Trophoblast cell (in vitro differentiated cells and primary cell): Measurements from ENCODE around the gene TLNRD1.

Experiments used
- DNase-seq, 2 donors: peaks; one replicate each; pipeline ENCODE4 v3.0.0-alpha.2; 2016
- H2AFZ ChIP-seq: 2 replicates; pipeline ENCODE4 v1.6.1; 2013; ENCODE audit warnings: low read length, moderate library complexity, mild to moderate bottlenecking; ENCODE audit not compliant: insufficient read depth, poor library complexity
- H2AK5ac ChIP-seq: 2 replicates; pipeline ENCODE4 v1.6.1; 2013; ENCODE audit warnings: mild to moderate bottlenecking, low read length
- H2BK120ac ChIP-seq: 2 replicates; pipeline ENCODE4 v1.6.1; 2013; ENCODE audit warnings: low read length, mild to moderate bottlenecking, moderate library complexity; ENCODE audit not compliant: insufficient read depth, poor library complexity
- H2BK12ac ChIP-seq: 2 replicates; pipeline ENCODE4 v1.6.1; 2013; ENCODE audit warnings: mild to moderate bottlenecking, low read length, moderate library complexity
- H2BK5ac ChIP-seq: 2 replicates; pipeline ENCODE4 v1.6.1; 2013; ENCODE audit warnings: low read length, low read depth, moderate library complexity, mild to moderate bottlenecking; ENCODE audit not compliant: poor library complexity
- H3K14ac ChIP-seq: 2 replicates; pipeline ENCODE4 v1.6.1; 2013; ENCODE audit warnings: mild to moderate bottlenecking, low read length
- H3K18ac ChIP-seq: 2 replicates; pipeline ENCODE4 v1.6.1; 2013; ENCODE audit warnings: mild to moderate bottlenecking, low read length
- H3K23ac ChIP-seq: 2 replicates; pipeline ENCODE4 v1.6.1; 2013; ENCODE audit warnings: low read length
- H3K27ac ChIP-seq: 2 replicates; pipeline ENCODE4 v1.5.1; 2013; ENCODE audit warnings: low read depth, mild to moderate bottlenecking, inconsistent platforms, low read length, moderate library complexity
- H3K27me3 ChIP-seq: 2 replicates; pipeline ENCODE4 v1.6.1; 2013; ENCODE audit warnings: inconsistent platforms, mild to moderate bottlenecking, low read length, moderate library complexity; ENCODE audit not compliant: insufficient read depth
- H3K36me3 ChIP-seq, 2 experiments: 1 replicate in 1 of 2; 2 replicates in 1 of 2; pipeline ENCODE4 v1.6.1; 2013; ENCODE audit warnings: low read length in 2 of 2, mild to moderate bottlenecking in 2 of 2, moderate library complexity in 1 of 2; ENCODE audit not compliant: insufficient read depth in 2 of 2, control insufficient read depth in 1 of 2
- H3K4ac ChIP-seq: 2 replicates; pipeline ENCODE4 v1.6.1; 2013; ENCODE audit warnings: low read depth, mild to moderate bottlenecking, low read length, moderate library complexity
- H3K4me1 ChIP-seq, 2 experiments: 1 replicate in 1 of 2; 2 replicates in 1 of 2; pipeline ENCODE4 v1.6.1; 2013; ENCODE audit warnings: low read length in 2 of 2, mild to moderate bottlenecking in 2 of 2, moderate library complexity in 1 of 2; ENCODE audit not compliant: insufficient read depth in 2 of 2, control insufficient read depth in 1 of 2
- H3K4me2 ChIP-seq: 2 replicates; pipeline ENCODE4 v1.6.1; 2013; ENCODE audit warnings: inconsistent platforms, mild to moderate bottlenecking, low read length, moderate library complexity
- H3K4me3 ChIP-seq: 2 replicates; pipeline ENCODE4 v1.5.1; 2013; ENCODE audit warnings: mild to moderate bottlenecking, low read depth, low read length, inconsistent platforms
- H3K79me1 ChIP-seq: one replicate; pipeline ENCODE4 v1.6.1; 2013; ENCODE audit warnings: low read length
- H3K79me2 ChIP-seq: 2 replicates; pipeline ENCODE4 v1.6.1; 2013; ENCODE audit warnings: low read length, mild to moderate bottlenecking; ENCODE audit not compliant: control insufficient read depth, insufficient read depth, poor library complexity
- H3K9ac ChIP-seq: 2 replicates; pipeline ENCODE4 v1.6.1; 2013; ENCODE audit warnings: mild to moderate bottlenecking, low read length
- H3K9me3 ChIP-seq: 2 replicates; pipeline ENCODE4 v1.6.1; 2013; ENCODE audit warnings: low read depth, mild to moderate bottlenecking, control low read depth, inconsistent platforms, low read length; ENCODE audit not compliant: insufficient read depth
- H4K12ac ChIP-seq: 2 replicates; pipeline ENCODE4 v1.6.1; 2013; ENCODE audit warnings: low read depth, mild to moderate bottlenecking, low read length, moderate library complexity
- H4K8ac ChIP-seq: 2 replicates; pipeline ENCODE4 v1.6.1; 2013; ENCODE audit warnings: low read depth, mild to moderate bottlenecking, low read length, moderate library complexity
- H4K91ac ChIP-seq: one replicate; pipeline ENCODE4 v1.6.1; 2013; ENCODE audit warnings: low read depth, mild to moderate bottlenecking, low read length, moderate library complexity
- WGBS: extraction: QIAGEN DNeasy Blood & Tissue Kit; methylation state at CpG from one replicate; pipeline ENCODE4 v1.1.7; 2013; ENCODE audit warnings: missing lambda C conversion rate; ENCODE audit not compliant: insufficient read length, insufficient coverage; ENCODE audit errors: extremely low coverage; 5-methylcytosine and 5-hydroxymethylcytosine counted together

Gene TLNRD1

DNA sequence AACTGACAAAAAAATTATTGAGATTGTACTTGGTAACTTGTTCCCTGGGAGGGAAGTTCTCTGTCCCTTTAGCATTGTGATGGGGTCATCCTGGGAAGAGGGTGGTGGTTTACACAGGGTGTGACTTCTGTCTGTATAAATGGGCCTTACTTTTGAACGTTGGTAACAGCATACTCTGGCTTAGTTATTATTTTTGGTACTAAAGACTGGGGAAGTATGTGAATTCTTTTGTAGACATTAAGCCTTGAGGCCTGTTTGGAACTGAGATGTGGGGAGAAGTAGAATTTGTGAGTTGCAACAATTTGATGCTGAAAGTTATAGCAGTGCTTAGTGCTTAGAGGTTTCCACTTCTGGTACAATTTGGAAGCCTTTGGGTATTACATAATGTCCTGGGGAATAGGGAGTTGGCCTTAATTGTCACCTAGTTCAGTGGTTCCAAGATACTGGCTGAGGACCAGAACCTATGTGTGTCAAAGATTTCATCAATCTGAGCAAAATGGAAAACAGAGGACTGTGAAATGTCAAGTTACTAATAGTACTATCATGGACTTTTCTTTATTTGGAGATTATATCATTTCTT, 15.9 kb downstream of the TLNRD1 start:
- Histone ChIP-seq H4K12ac (no peak overlapping the region), H2AFZ (no peak overlapping the region), H3K23ac (no peak overlapping the region), H3K27ac (no peak overlapping the region), H3K9me3 (no peaks in the 10 kb centered on the region), H3K4me3 (no peak overlapping the region), H4K91ac (no peak overlapping the region), H3K18ac (no peak overlapping the region), H4K8ac (no peak overlapping the region), H2BK12ac (no peak overlapping the region), H2BK5ac (no peak overlapping the region), H3K9ac (no peak overlapping the region), H2BK120ac (no peak overlapping the region), H3K4me1 (no peaks in the 10 kb centered on the region), H3K4ac (no peak overlapping the region), H3K14ac (no peak overlapping the region), H3K27me3 (no peaks in the 10 kb centered on the region), H2AK5ac (no peak overlapping the region), H3K4me2 (no peak overlapping the region), H3K79me2 (no peaks in the 10 kb centered on the region), H3K36me3 (no peaks in the 10 kb centered on the region), H3K79me1 (no peaks in the 10 kb centered on the region)
- WGBS: no CpG with 5 or more reads among the region's 1 CpG
- no peak for DNase-seq

DNA sequence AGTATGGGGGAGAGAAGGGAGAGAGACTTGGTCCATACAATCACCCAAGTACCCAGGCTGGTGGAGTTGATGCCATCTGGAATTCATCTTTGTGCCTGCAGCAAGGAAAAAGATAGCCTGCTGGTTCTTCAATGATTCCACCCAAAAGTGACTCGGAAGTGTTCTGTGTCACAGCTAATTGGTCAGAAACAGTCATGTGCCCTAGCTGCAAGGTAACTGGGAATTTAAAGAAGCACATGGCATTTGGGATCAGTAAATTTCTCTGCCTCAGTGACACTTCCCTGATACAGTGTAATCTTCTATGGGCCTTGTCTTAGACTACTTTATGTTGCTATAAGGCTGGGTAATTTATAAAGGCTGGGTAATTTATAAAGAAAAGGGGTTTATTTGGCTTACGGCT, 17.5 kb downstream of the TLNRD1 start:
- Histone ChIP-seq H2BK5ac (no peak overlapping the region), H3K4me3 (no peak overlapping the region), H4K8ac (no peak overlapping the region), H3K79me1 (no peaks in the 10 kb centered on the region), H2BK120ac (no peak overlapping the region), H2AK5ac (no peak overlapping the region), H3K9me3 (no peaks in the 10 kb centered on the region), H3K23ac (no peak overlapping the region), H3K4me1 (no peaks in the 10 kb centered on the region), H3K9ac (no peak overlapping the region), H3K79me2 (no peaks in the 10 kb centered on the region), H2BK12ac (no peak overlapping the region), H3K18ac (no peak overlapping the region), H4K12ac (no peak overlapping the region), H3K36me3 (no peaks in the 10 kb centered on the region), H4K91ac (no peak overlapping the region), H2AFZ (no peak overlapping the region), H3K4me2 (no peak overlapping the region), H3K27me3 (no peaks in the 10 kb centered on the region), H3K27ac (no peak overlapping the region), H3K4ac (no peak overlapping the region), H3K14ac (no peak overlapping the region)
- no peak for DNase-seq
- WGBS: no CpG with 5 or more reads among the region's 2 CpGs

DNA sequence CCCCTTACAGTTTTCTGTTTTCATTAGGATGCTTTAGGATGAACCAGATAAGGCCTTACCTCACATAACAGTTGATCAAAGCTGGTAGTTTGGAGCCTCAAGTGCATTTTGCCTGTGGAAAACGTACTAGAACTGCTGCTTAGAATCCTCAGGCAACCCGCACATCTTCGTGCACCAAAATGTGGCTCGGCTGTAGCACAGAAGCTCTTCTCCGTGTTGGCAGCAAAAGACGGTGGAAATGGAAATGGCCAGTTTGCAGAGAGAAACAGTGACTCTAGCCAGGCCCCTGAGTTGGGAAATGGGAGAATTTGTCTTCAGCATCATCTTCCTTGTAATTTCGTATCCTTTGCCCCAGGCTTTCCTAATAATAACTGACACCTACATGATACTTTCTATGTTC, 20.6 kb downstream of the TLNRD1 start:
- no peaks in the 10 kb centered on the region for H3K27me3 ChIP-seq
- no peak overlapping the region for H3K18ac ChIP-seq
- H3K14ac ChIP-seq: no peak overlapping the region
- WGBS: no CpG with 5 or more reads among the region's 7 CpGs
- no peaks in the 10 kb centered on the region for H3K9me3 ChIP-seq
- H3K79me1 ChIP-seq: no peaks in the 10 kb centered on the region
- no peak overlapping the region for H2BK120ac ChIP-seq
- no peak overlapping the region for H3K4ac ChIP-seq
- H3K4me3 ChIP-seq: no peak overlapping the region
- H2AK5ac ChIP-seq: no peak overlapping the region
- no peak overlapping the region for H2BK12ac ChIP-seq
- no peak overlapping the region for H3K27ac ChIP-seq
- H4K8ac ChIP-seq: no peak overlapping the region
- no peaks in the 10 kb centered on the region for H3K36me3 ChIP-seq
- peaks cover 0 to 6% of the 10 kb centered on the region in 2 experiments for H3K4me1 ChIP-seq
- no peak overlapping the region for H4K91ac ChIP-seq
- no peak overlapping the region for H2AFZ ChIP-seq
- no peak overlapping the region for H4K12ac ChIP-seq
- no peak overlapping the region for H3K9ac ChIP-seq
- H2BK5ac ChIP-seq: no peak overlapping the region
- H3K4me2 ChIP-seq: no peak overlapping the region
- H3K79me2 ChIP-seq: no peaks in the 10 kb centered on the region
- no peak for DNase-seq
- no peak overlapping the region for H3K23ac ChIP-seq

DNA sequence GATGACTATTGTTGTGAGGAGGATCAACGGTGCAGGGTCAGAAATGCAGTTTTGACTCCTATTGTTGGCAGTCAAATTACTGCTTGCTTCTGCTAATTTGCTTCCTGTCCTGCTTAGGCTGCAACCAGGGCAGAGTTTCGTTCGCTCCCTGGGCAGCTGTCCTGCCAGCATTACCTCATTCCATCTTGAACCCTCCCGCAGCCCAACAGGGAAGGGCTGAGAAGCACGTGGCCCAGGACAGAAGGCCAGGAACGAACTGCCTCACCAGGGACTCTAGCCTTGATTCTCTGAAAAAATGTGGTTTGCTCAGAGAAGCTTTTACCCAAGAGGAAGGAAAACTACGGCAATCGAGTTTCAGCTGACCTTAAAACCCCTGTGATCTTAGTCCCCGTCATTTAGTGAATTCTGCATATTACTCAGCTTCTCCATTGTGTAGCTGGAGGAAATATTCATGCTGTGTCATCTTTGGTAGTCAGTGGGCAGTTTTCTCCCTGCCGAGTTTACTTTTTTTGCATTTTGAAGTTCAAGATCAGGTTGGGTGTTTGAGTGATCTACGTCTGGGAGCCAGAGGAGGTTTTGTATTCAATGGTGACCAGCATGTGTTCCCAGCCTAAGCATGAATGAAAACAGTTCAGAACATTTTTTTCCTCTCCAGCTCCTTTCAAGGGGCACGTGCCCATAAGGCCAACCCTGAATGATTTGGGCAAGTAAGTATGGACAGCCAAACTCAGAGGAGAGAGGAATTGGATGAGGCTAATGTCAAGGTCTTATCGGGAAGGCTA, 23.0 kb downstream of the TLNRD1 start:
- H2AFZ ChIP-seq: no peak overlapping the region
- no peak overlapping the region for H3K4me2 ChIP-seq
- no CpG with 5 or more reads among the region's 13 CpGs for WGBS
- H3K4ac ChIP-seq: no peak overlapping the region
- no peak overlapping the region for H4K91ac ChIP-seq
- no peaks in the 10 kb centered on the region for H3K27me3 ChIP-seq
- H3K79me2 ChIP-seq: no peaks in the 10 kb centered on the region
- H3K18ac ChIP-seq: no peak overlapping the region
- H3K36me3 ChIP-seq: no peaks in the 10 kb centered on the region
- H2BK5ac ChIP-seq: no peak overlapping the region
- H2AK5ac ChIP-seq: no peak overlapping the region
- no peak overlapping the region for H3K9ac ChIP-seq
- no peak overlapping the region for H3K27ac ChIP-seq
- no peak overlapping the region for H4K8ac ChIP-seq
- H3K23ac ChIP-seq: no peak overlapping the region
- H3K9me3 ChIP-seq: no peaks in the 10 kb centered on the region
- H2BK12ac ChIP-seq: no peak overlapping the region
- H3K4me3 ChIP-seq: no peak overlapping the region
- peak; percentile 79 to 89 for DNase-seq
- H3K14ac ChIP-seq: no peak overlapping the region
- H2BK120ac ChIP-seq: no peak overlapping the region
- H4K12ac ChIP-seq: no peak overlapping the region
- no peaks in the 10 kb centered on the region for H3K79me1 ChIP-seq
- peaks cover 0 to 6% of the 10 kb centered on the region in 2 experiments for H3K4me1 ChIP-seq
